Endothelial cell (in vitro differentiated cells): ENCODE measurements around the gene ISM1. TPM values are rescaled to one million over a fixed set of nuclear protein-coding genes. Genes with fewer than 3 reads are reported as not detected.

Source experiments
- DNase-seq: peaks from one replicate; pipeline ENCODE4 v3.0.0; 2021; ENCODE audit warnings: low spot score
- H3K27ac Mint-ChIP-seq: one replicate; pipeline ENCODE4 v1.8.0; 2021; ENCODE audit warnings: mixed read lengths, inconsistent platforms; ENCODE audit not compliant: unreplicated experiment
- H3K27me3 Mint-ChIP-seq: one replicate; pipeline ENCODE4 v1.8.0; 2021; ENCODE audit warnings: mild to moderate bottlenecking, moderate library complexity, mixed read lengths, inconsistent platforms; ENCODE audit not compliant: unreplicated experiment
- H3K36me3 Mint-ChIP-seq: one replicate; pipeline ENCODE4 v1.8.0; 2021; ENCODE audit warnings: mild to moderate bottlenecking, low read depth, mixed read lengths, inconsistent platforms; ENCODE audit not compliant: unreplicated experiment
- H3K4me1 Mint-ChIP-seq: one replicate; pipeline ENCODE4 v1.8.0; 2021; ENCODE audit warnings: mild to moderate bottlenecking, mixed read lengths, inconsistent platforms; ENCODE audit not compliant: unreplicated experiment
- H3K4me3 Mint-ChIP-seq: one replicate; pipeline ENCODE4 v1.8.0; 2021; ENCODE audit warnings: mild to moderate bottlenecking, mixed read lengths, inconsistent platforms; ENCODE audit not compliant: unreplicated experiment
- H3K9me3 Mint-ChIP-seq: one replicate; pipeline ENCODE4 v1.8.0; 2021; ENCODE audit warnings: mixed read lengths, inconsistent platforms; ENCODE audit not compliant: unreplicated experiment
- CTCF ChIP-seq: fragments of 200-600 bp; sonication (generic); IDR thresholded peaks from one replicate; pipeline ENCODE4 v1.5.0; 2021; ENCODE audit warnings: antibody characterized with exemption; ENCODE audit not compliant: unreplicated experiment
- total RNA-seq: library from RNA; stranded (reverse); fragmentation: NEBNext Ultra II Directional; extraction: Animal tissue kit (Norgen Biotek cat#: 25700); gene quantifications from one replicate; pipeline ENCODE4 v1.2.1, GENCODE V29; 2021; ENCODE audit not compliant: unreplicated experiment

The ISM1 gene
- total RNA-seq, 1 donor from 2014 or later, result 23.8 TPM

- DNase-seq, result no peak
- Mint-ChIP-seq H3K4me3 (no peak overlapping the region), H3K27ac (no peak overlapping the region), H3K4me1 (peaks cover 47% of the 10 kb centered on the region), H3K9me3 (no peaks in the 10 kb centered on the region), H3K36me3 (no peaks in the 10 kb centered on the region), H3K27me3 (peaks cover 4% of the 10 kb centered on the region)
- no peak for TF ChIP-seq CTCF
Measured at GRCh38 chr20:13262302-13262650, 41.2 kb downstream of the ISM1 start.

- Mint-ChIP-seq H3K9me3 (no peaks in the 10 kb centered on the region), H3K27ac (no peak overlapping the region), H3K4me1 (peaks cover 50% of the 10 kb centered on the region), H3K27me3 (peaks cover 4% of the 10 kb centered on the region), H3K36me3 (no peaks in the 10 kb centered on the region), H3K4me3 (no peak overlapping the region)
- no peak for TF ChIP-seq CTCF
- no peak for DNase-seq
Measured at GRCh38 chr20:13262671-13263360, 41.7 kb downstream of the ISM1 start.

- TF ChIP-seq CTCF, result no peak
- Mint-ChIP-seq H3K4me1 (peaks cover 46% of the 10 kb centered on the region), H3K4me3 (no peak overlapping the region), H3K9me3 (no peaks in the 10 kb centered on the region), H3K27me3 (peaks cover 2% of the 10 kb centered on the region), H3K36me3 (no peaks in the 10 kb centered on the region), H3K27ac (no peak overlapping the region)
- no peak for DNase-seq
Measured at GRCh38 chr20:13263451-13263850, 42.4 kb downstream of the ISM1 start.

GRCh38 chr20:13264907-13265306 is 43.8 kb downstream of the ISM1 start:
- Mint-ChIP-seq H3K27me3 (peaks cover 2% of the 10 kb centered on the region), H3K27ac (no peak overlapping the region), H3K36me3 (no peaks in the 10 kb centered on the region), H3K4me3 (no peak overlapping the region), H3K9me3 (no peaks in the 10 kb centered on the region), H3K4me1 (peaks cover 46% of the 10 kb centered on the region)
- DNase-seq, result no peak
- TF ChIP-seq CTCF, result no peak

GRCh38 chr20:13265941-13266340 is 44.9 kb downstream of the ISM1 start:
- no peak for TF ChIP-seq CTCF
- Mint-ChIP-seq H3K36me3 (peaks cover 4% of the 10 kb centered on the region), H3K4me3 (no peak overlapping the region), H3K9me3 (no peaks in the 10 kb centered on the region), H3K4me1 (peaks cover 49% of the 10 kb centered on the region), H3K27ac (no peak overlapping the region), H3K27me3 (peaks cover 2% of the 10 kb centered on the region)
- no peak for DNase-seq
